Right lobe of liver (tissue), 6 donors: Measurements from ENCODE around the gene SUFU. TPM values are rescaled to one million over a fixed set of nuclear protein-coding genes. Genes with fewer than 3 reads are reported as not detected.
A peak's percentile ranks its signal among the peaks of the same experiment; 100 is the strongest.

Source experiments
- ATAC-seq, 4 donors: fragments of 200-7000 bp; cut with Tn5 transposase; one replicate each; pipeline ENCODE4 v1.9.1; 2020; ENCODE audit warnings: mild to moderate bottlenecking in 4 of 4, moderate library complexity in 4 of 4
- DNase-seq, 3 donors: peaks; one replicate each; pipeline ENCODE4 v3.0.0-alpha.2; 2020
- H3K27ac ChIP-seq, 3 donors: fragments of 200-600 bp; one replicate each; pipeline ENCODE4 v1.8.0; 2022
- H3K27me3 ChIP-seq, 2 donors: fragments of 200-600 bp; one replicate each; pipeline ENCODE4 v1.8.0; 2022
- H3K36me3 ChIP-seq, 4 donors: fragments of 200-600 bp; sonication (generic) in 1 of 4; one replicate each; pipeline versions ENCODE4 v1.5.1 to v1.8.0; 2017 to 2022; ENCODE audit warnings: control low read depth in 1 of 4
- H3K4me1 ChIP-seq, 4 donors: fragments of 200-600 bp; sonication (generic) in 1 of 4; one replicate each; pipeline versions ENCODE4 v1.5.1 to v1.8.0; 2017 to 2022; ENCODE audit warnings: control low read depth in 1 of 4
- H3K4me3 ChIP-seq, 3 donors: fragments of 200-600 bp; one replicate each; pipeline ENCODE4 v1.8.0; 2022
- H3K9me3 ChIP-seq, 4 donors: fragments of 200-600 bp; sonication (generic) in 1 of 4; one replicate each; pipeline versions ENCODE4 v1.5.1 to v1.8.0; 2017 to 2022; ENCODE audit warnings: control low read depth in 1 of 4
- CTCF ChIP-seq, 4 donors: fragments of 200-600 bp in 3 of 4; fragments of 450-650 bp in 1 of 4; IDR thresholded peaks; one replicate each; pipeline versions ENCODE4 v1.5.1 to v1.8.0; 2016 to 2022; ENCODE audit warnings: antibody characterized with exemption in 4 of 4, mild to moderate bottlenecking in 2 of 4
- POLR2A ChIP-seq: fragments of 450-650 bp; IDR thresholded peaks from one replicate; pipeline ENCODE4 v1.6.1; 2017; ENCODE audit warnings: antibody characterized with exemption, mild to moderate bottlenecking
- WGBS: methylation state at CpG from one replicate; pipeline ENCODE4 v1.1.6; 2018; ENCODE audit warnings: low coverage, low lambda C conversion rate; ENCODE audit not compliant: insufficient coverage; ENCODE audit errors: missing lambda C conversion rate; 5-methylcytosine and 5-hydroxymethylcytosine counted together
- intact Hi-C, 2 donors: fragments of 100-400 bp; cut with DNase I; formaldehyde crosslinking; loops; one replicate each; pipeline versions ENCODE4 v1.11.2 to v1.14.1; 2022
- total RNA-seq, 6 experiments: library from RNA; depleted of rRNA in 2 of 6; stranded (reverse); fragments of >200 nt in 2 of 6; fragmentation: NEBNext Ultra II Directional in 3 of 6; extraction: Animal tissue kit (Norgen Biotek cat#: 25700) in 3 of 6; gene quantifications; one replicate each; pipeline versions ENCODE4 v1.1.0 to v1.2.4, GENCODE V29; 2016 to 2023
- donor health status: DM: no; HTN: yes; CAD: no.
- donor health status: DM: no; HTN: no; CAD: no.
- donor health status: DM: no; HTN: no; CAD: no.
- donor health status: DM: no; HTN: yes; CAD: no.
- donor health status: DM: no; HTN: yes; CAD: no.

The SUFU gene
- total RNA-seq, 6 experiments from 2014 or later: 4.2 to 6.2 (median 5.1) TPM

GRCh38 chr10:102463983-102464382 lies 39.8 kb upstream of the SUFU start:
- Histone ChIP-seq H3K9me3 (no peaks in the 10 kb centered on the region), H3K36me3 (no peaks in the 10 kb centered on the region), H3K4me3 (no peak overlapping the region), H3K4me1 (peaks cover 0 to 14% (median 6%) of the 10 kb centered on the region in 4 donors), H3K27ac (no peak overlapping the region), H3K27me3 (no peaks in the 10 kb centered on the region)
- DNase-seq: no peak
- ATAC-seq: no peak
- WGBS: 71% methylated on average over 7 of the region's 10 CpGs
- intact Hi-C loops: no loop called here
- no peak for TF ChIP-seq POLR2A
- no peak for TF ChIP-seq CTCF (IDR thresholded peaks at IDR 0.05)

DNA sequence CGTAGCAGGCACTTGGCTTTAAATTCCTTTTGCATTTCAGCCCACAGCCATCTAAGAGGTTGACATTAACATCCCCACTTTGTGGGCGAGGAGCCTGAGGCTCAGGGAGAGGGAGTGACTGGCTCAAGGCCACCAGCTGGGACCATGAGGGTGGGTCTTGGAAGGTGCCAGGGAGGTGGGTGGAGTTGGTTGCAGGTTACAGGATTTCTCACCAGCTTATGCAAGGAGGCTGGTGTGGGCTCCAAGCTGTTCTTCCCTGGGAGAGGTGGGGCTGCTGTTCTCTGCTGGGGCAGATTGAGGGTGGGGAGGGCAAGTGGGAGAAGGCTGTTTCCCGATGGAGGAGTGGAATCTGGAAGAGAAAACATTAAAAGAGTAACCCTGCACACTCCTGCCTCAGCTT lies 38.3 kb upstream of the SUFU start:
- TF ChIP-seq CTCF (IDR thresholded peaks at IDR 0.05) (no peak), POLR2A (no peak)
- H3K4me1 ChIP-seq: peaks cover 0 to 14% (median 6%) of the 10 kb centered on the region in 4 donors
- WGBS: 87% methylated on average over 3 of the region's 3 CpGs
- H3K27ac ChIP-seq: no peak overlapping the region
- no peaks in the 10 kb centered on the region for H3K36me3 ChIP-seq
- intact Hi-C loops: no loop called here
- ATAC-seq: no peak
- H3K9me3 ChIP-seq: no peaks in the 10 kb centered on the region
- DNase-seq: no peak
- H3K27me3 ChIP-seq: no peaks in the 10 kb centered on the region
- H3K4me3 ChIP-seq: no peak overlapping the region

- no peaks in the 10 kb centered on the region for H3K9me3 ChIP-seq
- no peak for ATAC-seq
- peaks cover 0 to 6% (median 2%) of the 10 kb centered on the region in 4 donors for H3K4me1 ChIP-seq
- no peak for TF ChIP-seq CTCF (IDR thresholded peaks at IDR 0.05)
- no peak for TF ChIP-seq POLR2A
- no peak overlapping the region for H3K4me3 ChIP-seq
- WGBS: 80% methylated on average over 6 of the region's 6 CpGs
- intact Hi-C loops: no loop called here
- no peak for DNase-seq
- H3K36me3 ChIP-seq: no peaks in the 10 kb centered on the region
- H3K27ac ChIP-seq: no peak overlapping the region
- H3K27me3 ChIP-seq: no peaks in the 10 kb centered on the region
Observed at GRCh38 chr10:102467318-102467717, 36.5 kb upstream of the SUFU start.

DNA sequence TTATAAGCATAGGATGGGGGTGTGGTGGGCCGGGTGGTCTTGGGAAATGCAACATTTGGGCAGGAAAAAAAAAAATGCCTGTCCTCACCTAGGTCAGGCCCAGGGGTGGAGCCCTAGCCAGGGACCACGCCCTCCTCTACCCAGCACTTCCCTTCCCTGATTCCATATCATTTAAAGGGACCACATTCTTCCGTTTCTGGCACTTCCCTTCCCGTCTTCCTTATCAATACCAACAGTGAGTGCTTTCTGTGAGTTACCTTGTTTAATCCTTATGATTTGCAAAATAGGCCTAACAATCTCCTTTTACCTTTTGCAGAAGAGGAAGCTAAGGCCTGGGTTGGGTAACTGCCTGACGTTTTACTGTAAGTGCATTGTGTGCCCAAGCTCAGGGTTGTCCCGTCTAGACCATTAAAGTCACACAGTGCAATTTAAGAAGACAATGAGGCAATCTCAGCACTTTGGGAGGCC lies 35.8 kb upstream of the SUFU start:
- H3K4me1 ChIP-seq: no peaks in the 10 kb centered on the region
- intact Hi-C loops: no loop called here
- DNase-seq: no peak
- no peak overlapping the region for H3K27ac ChIP-seq
- H3K9me3 ChIP-seq: no peaks in the 10 kb centered on the region
- WGBS: 73% methylated on average over 6 of the region's 6 CpGs
- H3K36me3 ChIP-seq: no peaks in the 10 kb centered on the region
- H3K4me3 ChIP-seq: no peak overlapping the region
- ATAC-seq: peak in 3 of 4 donors; percentile 23 to 53 (median 34)
- TF ChIP-seq POLR2A: no peak
- TF ChIP-seq CTCF (IDR thresholded peaks at IDR 0.05): no peak
- H3K27me3 ChIP-seq: no peaks in the 10 kb centered on the region

GRCh38 chr10:102468683-102469082 lies 35.1 kb upstream of the SUFU start:
- Histone ChIP-seq H3K4me1 (peaks cover 0 to 3% (median 0%) of the 10 kb centered on the region in 4 donors), H3K36me3 (no peaks in the 10 kb centered on the region), H3K9me3 (no peaks in the 10 kb centered on the region), H3K27me3 (no peaks in the 10 kb centered on the region), H3K4me3 (no peak overlapping the region), H3K27ac (no peak overlapping the region)
- WGBS: 76% methylated on average over 7 of the region's 9 CpGs
- ATAC-seq: no peak
- intact Hi-C loops: no loop called here
- TF ChIP-seq CTCF (IDR thresholded peaks at IDR 0.05): no peak
- no peak for TF ChIP-seq POLR2A
- DNase-seq: no peak
